Measurements from ENCODE around the gene NR5A1. TPM values are rescaled to one million over a fixed set of nuclear protein-coding genes. Genes with fewer than 3 reads are reported as not detected.

NR5A1 gene
- total and polyA plus RNA-seq, 2 experiments from 2014 or later, result 0.21 TPM; not detected in 1

GRCh38 chr9:124522121-124523098 is 15.2 kb upstream of the NR5A1 start:
- H4K20me1 ChIP-seq (replicated peaks; ENCODE audit: insufficient read depth), result no peaks in the 10 kb centered on the region
- H3K79me2 ChIP-seq (replicated peaks; ENCODE audit: insufficient read depth), result no peaks in the 10 kb centered on the region
- no peaks in the 10 kb centered on the region for H3K27me3 ChIP-seq (ENCODE audit: insufficient read depth)
- Mint-ChIP-seq H3K9me3 (no peaks in the 10 kb centered on the region; the same call in 2 of the 3 replicates), H3K27me3 (ENCODE audit: insufficient read depth, low read depth, poor library complexity) (peaks cover 11% of the 10 kb centered on the region), H3K4me3 (no peak overlapping the region), H3K36me3 (ENCODE audit: low read depth) (peaks cover 71% of the 10 kb centered on the region), H3K27ac (no peak overlapping the region), H3K4me1 (peaks cover 13% of the 10 kb centered on the region)
- 0 out of 2 replicates have a peak overlapping the region, but pooled peaks have one; percentile 39 for H3K27ac ChIP-seq (ENCODE audit: low read depth)
- no peaks in the 10 kb centered on the region; the same call in 1 of the 2 replicates for H3K9me2 ChIP-seq (ENCODE audit: insufficient read depth)
- ATAC-seq (peak; percentile 96), DNase-seq (ENCODE audit: low spot score) (peak; percentile 80)
- 0 out of 2 replicates have a peak, but pooled peaks cover 7% of the 10 kb centered on the region for H3K36me3 ChIP-seq (ENCODE audit: insufficient read depth)
- no peak overlapping the region for H3K4me2 ChIP-seq
- H2AFZ ChIP-seq, result no peak overlapping the region
- no peak for TF ChIP-seq ZNF331 (CRISPR knock-in tag; IDR thresholded peaks at IDR 0.05; ENCODE audit: low read depth)
- TF ChIP-seq NANOG (IDR thresholded peaks at IDR 0.05; ENCODE audit: borderline replicate concordance), result no peak
- TF ChIP-seq POLR2AphosphoS5 (IDR thresholded peaks at IDR 0.05; ENCODE audit: low read depth), result no peak
- no peak for TF ChIP-seq CREB1 (CRISPR knock-in tag; IDR thresholded peaks at IDR 0.05; ENCODE audit: low read depth)
- TF ChIP-seq, protein P1, sequence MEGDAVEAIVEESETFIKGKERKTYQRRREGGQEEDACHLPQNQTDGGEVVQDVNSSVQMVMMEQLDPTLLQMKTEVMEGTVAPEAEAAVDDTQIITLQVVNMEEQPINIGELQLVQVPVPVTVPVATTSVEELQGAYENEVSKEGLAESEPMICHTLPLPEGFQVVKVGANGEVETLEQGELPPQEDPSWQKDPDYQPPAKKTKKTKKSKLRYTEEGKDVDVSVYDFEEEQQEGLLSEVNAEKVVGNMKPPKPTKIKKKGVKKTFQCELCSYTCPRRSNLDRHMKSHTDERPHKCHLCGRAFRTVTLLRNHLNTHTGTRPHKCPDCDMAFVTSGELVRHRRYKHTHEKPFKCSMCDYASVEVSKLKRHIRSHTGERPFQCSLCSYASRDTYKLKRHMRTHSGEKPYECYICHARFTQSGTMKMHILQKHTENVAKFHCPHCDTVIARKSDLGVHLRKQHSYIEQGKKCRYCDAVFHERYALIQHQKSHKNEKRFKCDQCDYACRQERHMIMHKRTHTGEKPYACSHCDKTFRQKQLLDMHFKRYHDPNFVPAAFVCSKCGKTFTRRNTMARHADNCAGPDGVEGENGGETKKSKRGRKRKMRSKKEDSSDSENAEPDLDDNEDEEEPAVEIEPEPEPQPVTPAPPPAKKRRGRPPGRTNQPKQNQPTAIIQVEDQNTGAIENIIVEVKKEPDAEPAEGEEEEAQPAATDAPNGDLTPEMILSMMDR (conservative IDR thresholded peaks at IDR 0.05; ENCODE audit: low read depth in 2 of 2), result peak; percentile 41 to 75
- no peaks in the 10 kb centered on the region; the same call in 1 of the 2 replicates for H3F3A ChIP-seq (replicated peaks; ENCODE audit: low read depth)
- no peak overlapping the region for H3K4me3 ChIP-seq
- H3K4me1 ChIP-seq (ENCODE audit: insufficient read depth), result no peaks in the 10 kb centered on the region

DNA sequence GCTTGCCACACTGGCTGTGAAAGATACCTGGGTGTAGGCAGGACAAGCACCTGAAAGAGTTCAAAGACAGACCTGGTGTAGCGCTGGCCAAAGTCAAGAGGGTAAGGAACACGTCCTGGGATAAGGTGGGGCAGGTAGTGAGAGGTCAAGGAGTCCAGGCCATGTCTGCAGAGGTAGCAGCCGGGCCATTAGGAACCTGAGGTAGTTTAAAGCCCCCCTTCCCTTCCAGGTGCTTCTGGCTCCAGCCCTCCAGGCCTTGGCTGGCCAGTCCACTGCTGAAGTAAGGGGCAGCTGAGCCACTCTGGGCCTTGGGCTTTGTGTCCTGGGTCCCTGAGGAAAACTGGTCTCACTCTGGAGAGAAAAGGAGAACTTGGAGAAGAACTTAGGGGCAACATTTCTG is 13.9 kb upstream of the NR5A1 start:
- H3K27me3 Mint-ChIP-seq (ENCODE audit: insufficient read depth, low read depth, poor library complexity), result peaks cover 18% of the 10 kb centered on the region
- H3K27ac Mint-ChIP-seq, result no peak overlapping the region; the same call in 1 of the 2 replicates
- Histone ChIP-seq H3K36me3 (ENCODE audit: insufficient read depth) (0 out of 2 replicates have a peak, but pooled peaks cover 7% of the 10 kb centered on the region), H3K79me2 (replicated peaks; ENCODE audit: insufficient read depth) (no peaks in the 10 kb centered on the region), H3K9me2 (ENCODE audit: insufficient read depth) (no peaks in the 10 kb centered on the region; the same call in 1 of the 2 replicates), H3F3A (replicated peaks; ENCODE audit: low read depth) (no peaks in the 10 kb centered on the region; the same call in 1 of the 2 replicates), H2AFZ (no peak overlapping the region), H3K4me2 (no peak overlapping the region), H3K4me3 (no peak overlapping the region), H4K20me1 (replicated peaks; ENCODE audit: insufficient read depth) (no peaks in the 10 kb centered on the region), H3K27me3 (ENCODE audit: insufficient read depth) (no peaks in the 10 kb centered on the region), H3K4me1 (ENCODE audit: insufficient read depth) (no peaks in the 10 kb centered on the region), H3K27ac (ENCODE audit: low read depth) (no peak overlapping the region)
- no peak for ATAC-seq
- no peaks in the 10 kb centered on the region; the same call in 2 of the 3 replicates for H3K9me3 Mint-ChIP-seq
- no peak overlapping the region for H3K4me3 Mint-ChIP-seq
- peaks cover 13% of the 10 kb centered on the region for H3K4me1 Mint-ChIP-seq
- no peak for DNase-seq (ENCODE audit: low spot score)
- H3K36me3 Mint-ChIP-seq (ENCODE audit: low read depth), result peaks cover 61% of the 10 kb centered on the region
- TF ChIP-seq EZH2phosphoT487 (IDR thresholded peaks at IDR 0.05; ENCODE audit: unreplicated experiment) (no peak), STAT1 (IDR thresholded peaks at IDR 0.05; ENCODE audit: unreplicated experiment) (no peak)
- TF ChIP-seq, protein P2, sequence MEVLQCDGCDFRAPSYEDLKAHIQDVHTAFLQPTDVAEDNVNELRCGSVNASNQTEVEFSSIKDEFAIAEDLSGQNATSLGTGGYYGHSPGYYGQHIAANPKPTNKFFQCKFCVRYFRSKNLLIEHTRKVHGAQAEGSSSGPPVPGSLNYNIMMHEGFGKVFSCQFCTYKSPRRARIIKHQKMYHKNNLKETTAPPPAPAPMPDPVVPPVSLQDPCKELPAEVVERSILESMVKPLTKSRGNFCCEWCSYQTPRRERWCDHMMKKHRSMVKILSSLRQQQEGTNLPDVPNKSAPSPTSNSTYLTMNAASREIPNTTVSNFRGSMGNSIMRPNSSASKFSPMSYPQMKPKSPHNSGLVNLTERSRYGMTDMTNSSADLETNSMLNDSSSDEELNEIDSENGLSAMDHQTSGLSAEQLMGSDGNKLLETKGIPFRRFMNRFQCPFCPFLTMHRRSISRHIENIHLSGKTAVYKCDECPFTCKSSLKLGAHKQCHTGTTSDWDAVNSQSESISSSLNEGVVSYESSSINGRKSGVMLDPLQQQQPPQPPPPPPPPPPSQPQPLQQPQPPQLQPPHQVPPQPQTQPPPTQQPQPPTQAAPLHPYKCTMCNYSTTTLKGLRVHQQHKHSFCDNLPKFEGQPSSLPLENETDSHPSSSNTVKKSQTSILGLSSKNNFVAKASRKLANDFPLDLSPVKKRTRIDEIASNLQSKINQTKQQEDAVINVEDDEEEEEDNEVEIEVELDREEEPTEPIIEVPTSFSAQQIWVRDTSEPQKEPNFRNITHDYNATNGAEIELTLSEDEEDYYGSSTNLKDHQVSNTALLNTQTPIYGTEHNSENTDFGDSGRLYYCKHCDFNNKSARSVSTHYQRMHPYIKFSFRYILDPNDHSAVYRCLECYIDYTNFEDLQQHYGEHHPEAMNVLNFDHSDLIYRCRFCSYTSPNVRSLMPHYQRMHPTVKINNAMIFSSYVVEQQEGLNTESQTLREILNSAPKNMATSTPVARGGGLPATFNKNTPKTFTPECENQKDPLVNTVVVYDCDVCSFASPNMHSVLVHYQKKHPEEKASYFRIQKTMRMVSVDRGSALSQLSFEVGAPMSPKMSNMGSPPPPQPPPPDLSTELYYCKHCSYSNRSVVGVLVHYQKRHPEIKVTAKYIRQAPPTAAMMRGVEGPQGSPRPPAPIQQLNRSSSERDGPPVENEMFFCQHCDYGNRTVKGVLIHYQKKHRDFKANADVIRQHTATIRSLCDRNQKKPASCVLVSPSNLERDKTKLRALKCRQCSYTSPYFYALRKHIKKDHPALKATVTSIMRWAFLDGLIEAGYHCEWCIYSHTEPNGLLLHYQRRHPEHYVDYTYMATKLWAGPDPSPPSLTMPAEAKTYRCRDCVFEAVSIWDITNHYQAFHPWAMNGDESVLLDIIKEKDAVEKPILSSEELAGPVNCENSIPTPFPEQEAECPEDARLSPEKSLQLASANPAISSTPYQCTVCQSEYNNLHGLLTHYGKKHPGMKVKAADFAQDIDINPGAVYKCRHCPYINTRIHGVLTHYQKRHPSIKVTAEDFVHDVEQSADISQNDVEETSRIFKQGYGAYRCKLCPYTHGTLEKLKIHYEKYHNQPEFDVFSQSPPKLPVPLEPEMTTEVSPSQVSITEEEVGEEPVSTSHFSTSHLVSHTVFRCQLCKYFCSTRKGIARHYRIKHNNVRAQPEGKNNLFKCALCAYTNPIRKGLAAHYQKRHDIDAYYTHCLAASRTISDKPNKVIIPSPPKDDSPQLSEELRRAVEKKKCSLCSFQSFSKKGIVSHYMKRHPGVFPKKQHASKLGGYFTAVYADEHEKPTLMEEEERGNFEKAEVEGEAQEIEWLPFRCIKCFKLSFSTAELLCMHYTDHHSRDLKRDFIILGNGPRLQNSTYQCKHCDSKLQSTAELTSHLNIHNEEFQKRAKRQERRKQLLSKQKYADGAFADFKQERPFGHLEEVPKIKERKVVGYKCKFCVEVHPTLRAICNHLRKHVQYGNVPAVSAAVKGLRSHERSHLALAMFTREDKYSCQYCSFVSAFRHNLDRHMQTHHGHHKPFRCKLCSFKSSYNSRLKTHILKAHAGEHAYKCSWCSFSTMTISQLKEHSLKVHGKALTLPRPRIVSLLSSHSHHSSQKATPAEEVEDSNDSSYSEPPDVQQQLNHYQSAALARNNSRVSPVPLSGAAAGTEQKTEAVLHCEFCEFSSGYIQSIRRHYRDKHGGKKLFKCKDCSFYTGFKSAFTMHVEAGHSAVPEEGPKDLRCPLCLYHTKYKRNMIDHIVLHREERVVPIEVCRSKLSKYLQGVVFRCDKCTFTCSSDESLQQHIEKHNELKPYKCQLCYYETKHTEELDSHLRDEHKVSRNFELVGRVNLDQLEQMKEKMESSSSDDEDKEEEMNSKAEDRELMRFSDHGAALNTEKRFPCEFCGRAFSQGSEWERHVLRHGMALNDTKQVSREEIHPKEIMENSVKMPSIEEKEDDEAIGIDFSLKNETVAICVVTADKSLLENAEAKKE (CRISPR knock-in tag; IDR thresholded peaks at IDR 0.05), result no peak

All from GM23338 (cell line).